H9 (cell line): ENCODE data around the gene NTSR1. TPM values are rescaled to one million over a fixed set of nuclear protein-coding genes. Genes with fewer than 3 reads are reported as not detected.

Source experiments
- DNase-seq: peaks from one replicate; pipeline ENCODE4 v3.0.0-alpha.2; 2017
- H2AFZ ChIP-seq: one replicate; pipeline ENCODE4 v1.6.1; 2013; ENCODE audit warnings: mild to moderate bottlenecking, low read length, control low read depth, moderate library complexity
- H2AK5ac ChIP-seq: 2 replicates; pipeline ENCODE4 v1.6.1; 2013; ENCODE audit warnings: low read length, control low read depth, mixed read lengths; ENCODE audit not compliant: insufficient read length
- H2BK120ac ChIP-seq: one replicate; pipeline ENCODE4 v1.6.1; 2013; ENCODE audit warnings: low read depth, mild to moderate bottlenecking, low read length, control low read depth, inconsistent platforms; ENCODE audit not compliant: poor library complexity, severe bottlenecking
- H2BK12ac ChIP-seq: 2 replicates; pipeline ENCODE4 v1.6.1; 2013; ENCODE audit warnings: low read length, control low read depth, mixed read lengths, low read depth; ENCODE audit not compliant: insufficient read length
- H2BK15ac ChIP-seq: 2 replicates; pipeline ENCODE4 v1.6.1; 2013; ENCODE audit warnings: low read depth, low read length, control low read depth
- H2BK20ac ChIP-seq: one replicate; pipeline ENCODE4 v1.6.1; 2013; ENCODE audit warnings: low read depth, mild to moderate bottlenecking, low read length, control low read depth, inconsistent platforms; ENCODE audit not compliant: poor library complexity, severe bottlenecking
- H2BK5ac ChIP-seq: 2 replicates; pipeline ENCODE4 v1.6.1; 2013; ENCODE audit warnings: low read length, control low read depth, mixed read lengths; ENCODE audit not compliant: insufficient read length
- H3K14ac ChIP-seq: 2 replicates; pipeline ENCODE4 v1.6.1; 2013; ENCODE audit warnings: low read length, control low read depth; ENCODE audit not compliant: insufficient read depth
- H3K18ac ChIP-seq: 2 replicates; pipeline ENCODE4 v1.6.1; 2013; ENCODE audit warnings: low read depth, mild to moderate bottlenecking, mixed read lengths, low read length, control low read depth; ENCODE audit not compliant: insufficient read length
- H3K23ac ChIP-seq: 2 replicates; pipeline ENCODE4 v1.6.1; 2013; ENCODE audit warnings: low read length, control low read depth, mixed read lengths, low read depth; ENCODE audit not compliant: insufficient read length
- H3K23me2 ChIP-seq: 2 replicates; pipeline ENCODE4 v1.6.1; 2013; ENCODE audit warnings: low read depth, mild to moderate bottlenecking, mixed read lengths, low read length, control low read depth; ENCODE audit not compliant: insufficient read length, poor library complexity, severe bottlenecking
- H3K27ac ChIP-seq: 2 replicates; pipeline ENCODE4 v1.5.1; 2013; ENCODE audit warnings: low read length, control low read depth, mixed read lengths, low read depth; ENCODE audit not compliant: insufficient read length
- H3K27me3 ChIP-seq: 2 replicates; pipeline ENCODE4 v1.6.1; 2013; ENCODE audit warnings: low read length, control low read depth, inconsistent platforms; ENCODE audit not compliant: insufficient read depth
- H3K4ac ChIP-seq: 2 replicates; pipeline ENCODE4 v1.6.1; 2013; ENCODE audit warnings: low read depth, mild to moderate bottlenecking, control low read depth, inconsistent platforms, low read length, moderate library complexity
- H3K4me1 ChIP-seq: 2 replicates; pipeline ENCODE4 v1.6.1; 2013; ENCODE audit warnings: low read length, control low read depth, inconsistent platforms; ENCODE audit not compliant: insufficient read depth
- H3K4me2 ChIP-seq: 2 replicates; pipeline ENCODE4 v1.6.1; 2013; ENCODE audit warnings: low read length, control low read depth, mixed read lengths; ENCODE audit not compliant: insufficient read length, insufficient read depth
- H3K56ac ChIP-seq: 2 replicates; pipeline ENCODE4 v1.6.1; 2013; ENCODE audit warnings: low read depth, mild to moderate bottlenecking, mixed read lengths, low read length, control low read depth; ENCODE audit not compliant: insufficient read length
- H3K79me1 ChIP-seq: 2 replicates; pipeline ENCODE4 v1.6.1; 2013; ENCODE audit warnings: low read depth, mild to moderate bottlenecking, moderate library complexity, low read length, control low read depth, inconsistent platforms; ENCODE audit not compliant: insufficient read depth, poor library complexity, severe bottlenecking
- H3K79me2 ChIP-seq: 2 replicates; pipeline ENCODE4 v1.6.1; 2013; ENCODE audit warnings: low read length, control low read depth, inconsistent platforms; ENCODE audit not compliant: insufficient read depth
- H3K9ac ChIP-seq: 2 replicates; pipeline ENCODE4 v1.6.1; 2013; ENCODE audit warnings: low read length, control low read depth, mixed read lengths; ENCODE audit not compliant: insufficient read length; ENCODE audit errors: extremely low read depth
- H3K9me3 ChIP-seq: one replicate; pipeline ENCODE4 v1.6.1; 2013; ENCODE audit warnings: low read depth, low read length, inconsistent platforms; ENCODE audit not compliant: control insufficient read depth
- H3T11ph ChIP-seq: one replicate; pipeline ENCODE4 v1.6.1; 2013; ENCODE audit warnings: mild to moderate bottlenecking, low read length, control low read depth, inconsistent platforms
- H4K20me1 ChIP-seq: one replicate; pipeline ENCODE4 v1.6.1; 2013; ENCODE audit not compliant: control insufficient read depth, insufficient read length, insufficient read depth
- H4K5ac ChIP-seq: 2 replicates; pipeline ENCODE4 v1.6.1; 2013; ENCODE audit warnings: low read depth, mild to moderate bottlenecking, mixed read lengths, low read length, control low read depth; ENCODE audit not compliant: insufficient read length
- H4K8ac ChIP-seq: replicated peaks from 2 replicates; pipeline ENCODE4 v1.6.1; 2013; ENCODE audit warnings: low read length, control low read depth, mixed read lengths, low read depth; ENCODE audit not compliant: insufficient read length
- H4K91ac ChIP-seq: 2 replicates; pipeline ENCODE4 v1.6.1; 2013; ENCODE audit warnings: low read depth, mild to moderate bottlenecking, moderate library complexity, mixed read lengths, low read length, control low read depth; ENCODE audit not compliant: insufficient read length
- H3K27ac Mint-ChIP-seq, 3 experiments: 2 replicates in 2 of 3; 3 replicates in 1 of 3; pipeline ENCODE4 v1.8.0; 2020 to 2021; ENCODE audit warnings: mixed read lengths in 3 of 3, mild to moderate bottlenecking in 1 of 3, moderate library complexity in 1 of 3
- H3K27me3 Mint-ChIP-seq: 2 replicates; pipeline ENCODE4 v1.8.0; 2021; ENCODE audit warnings: low read depth, mild to moderate bottlenecking, moderate library complexity, mixed read lengths
- H3K36me3 Mint-ChIP-seq, 3 experiments: 2 replicates in 2 of 3; 3 replicates in 1 of 3; pipeline ENCODE4 v1.8.0; 2020 to 2021; ENCODE audit warnings: low read depth in 3 of 3, mixed read lengths in 3 of 3; ENCODE audit not compliant: insufficient read depth in 1 of 3
- H3K4me1 Mint-ChIP-seq, 2 experiments: 2 replicates each; pipeline ENCODE4 v1.8.0; 2020; ENCODE audit warnings: mixed read lengths in 2 of 2
- H3K4me3 Mint-ChIP-seq, 2 experiments: 2 replicates in 1 of 2; 3 replicates in 1 of 2; pipeline ENCODE4 v1.8.0; 2020 to 2021; ENCODE audit warnings: mild to moderate bottlenecking in 2 of 2, mixed read lengths in 2 of 2, moderate library complexity in 1 of 2
- H3K9me3 Mint-ChIP-seq, 2 experiments: 2 replicates in 1 of 2; 3 replicates in 1 of 2; pipeline ENCODE4 v1.8.0; 2020; ENCODE audit warnings: mild to moderate bottlenecking in 2 of 2, mixed read lengths in 2 of 2, moderate library complexity in 1 of 2
- CTCF ChIP-seq: fragments of 200-600 bp; sonication (generic); conservative IDR thresholded peaks from 3 replicates; pipeline ENCODE4 v1.8.0; 2021; ENCODE audit warnings: antibody characterized with exemption, mild to moderate bottlenecking
- WGBS: extraction: QIAGEN DNeasy Blood & Tissue Kit; methylation state at CpG from one replicate; pipeline ENCODE4 v1.1.7; 2013; ENCODE audit warnings: missing lambda C conversion rate, low lambda C conversion rate, mixed read lengths; ENCODE audit not compliant: insufficient read length; ENCODE audit errors: extremely low coverage; 5-methylcytosine and 5-hydroxymethylcytosine counted together
- total RNA-seq: library from RNA; stranded (reverse); gene quantifications from 2 replicates; pipeline ENCODE4 v1.2.1, GENCODE V29; 2021

NTSR1 gene
- total RNA-seq, 1 experiment from 2014 or later: 0.11 TPM

DNA sequence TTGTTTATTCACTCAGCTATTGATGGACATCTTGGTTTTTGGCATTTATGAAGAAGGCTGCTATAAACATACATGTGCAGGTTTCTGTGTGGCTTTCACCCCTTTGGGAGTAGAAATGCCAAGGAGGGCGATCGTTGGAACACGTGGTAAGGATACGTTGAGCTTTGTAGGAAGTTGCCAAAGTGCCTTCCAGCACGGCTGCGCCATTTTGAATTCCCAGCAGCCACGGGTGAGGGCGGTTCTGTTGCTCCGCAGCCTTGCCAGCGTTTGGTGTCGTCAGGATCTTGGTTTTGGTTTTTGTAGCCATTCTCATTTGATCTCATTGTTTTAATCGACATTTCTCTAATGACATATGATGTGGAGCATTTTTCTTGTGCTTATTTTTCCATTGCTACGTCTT, 21.8 kb downstream of the NTSR1 start:
- no peak overlapping the region for H2BK12ac ChIP-seq
- H3K14ac ChIP-seq: no peak overlapping the region
- no peaks in the 10 kb centered on the region for H3K79me1 ChIP-seq
- no peak overlapping the region for H3K4me2 ChIP-seq
- TF ChIP-seq CTCF: no peak
- no peak overlapping the region for H4K8ac ChIP-seq
- H3K56ac ChIP-seq: no peak overlapping the region
- H3K79me2 ChIP-seq: no peaks in the 10 kb centered on the region
- H3K23me2 ChIP-seq: no peaks in the 10 kb centered on the region
- no peaks in the 10 kb centered on the region for H3K27me3 ChIP-seq
- no peaks in the 10 kb centered on the region for H3K9me3 ChIP-seq
- WGBS: no CpG with 5 or more reads among the region's 13 CpGs
- Mint-ChIP-seq H3K4me3 (no peak overlapping the region), H3K4me1 (peaks cover 0 to 8% of the 10 kb centered on the region in 2 experiments; a peak in 2 of 4 replicates), H3K9me3 (no peaks in the 10 kb centered on the region), H3K36me3 (no peaks in the 10 kb centered on the region), H3K27ac (no peak overlapping the region; a peak in 1 of 7 replicates), H3K27me3 (peaks cover 29% of the 10 kb centered on the region)
- H2BK120ac ChIP-seq: no peak overlapping the region
- no peak overlapping the region for H4K91ac ChIP-seq
- H3K4ac ChIP-seq: no peak overlapping the region
- no peak for DNase-seq
- no peak overlapping the region for H3K23ac ChIP-seq
- no peak overlapping the region for H3K9ac ChIP-seq
- no peak overlapping the region for H2BK15ac ChIP-seq
- H2BK20ac ChIP-seq: no peak overlapping the region
- no peak overlapping the region for H2AFZ ChIP-seq
- H3K27ac ChIP-seq: no peak overlapping the region
- no peak overlapping the region for H4K5ac ChIP-seq
- no peak overlapping the region for H3T11ph ChIP-seq
- no peaks in the 10 kb centered on the region for H4K20me1 ChIP-seq
- no peak overlapping the region for H2BK5ac ChIP-seq
- no peak overlapping the region for H2AK5ac ChIP-seq
- H3K18ac ChIP-seq: no peak overlapping the region
- H3K4me1 ChIP-seq: no peaks in the 10 kb centered on the region
